ENCODE results near the gene SLC25A11.

The SLC25A11 gene

DNA sequence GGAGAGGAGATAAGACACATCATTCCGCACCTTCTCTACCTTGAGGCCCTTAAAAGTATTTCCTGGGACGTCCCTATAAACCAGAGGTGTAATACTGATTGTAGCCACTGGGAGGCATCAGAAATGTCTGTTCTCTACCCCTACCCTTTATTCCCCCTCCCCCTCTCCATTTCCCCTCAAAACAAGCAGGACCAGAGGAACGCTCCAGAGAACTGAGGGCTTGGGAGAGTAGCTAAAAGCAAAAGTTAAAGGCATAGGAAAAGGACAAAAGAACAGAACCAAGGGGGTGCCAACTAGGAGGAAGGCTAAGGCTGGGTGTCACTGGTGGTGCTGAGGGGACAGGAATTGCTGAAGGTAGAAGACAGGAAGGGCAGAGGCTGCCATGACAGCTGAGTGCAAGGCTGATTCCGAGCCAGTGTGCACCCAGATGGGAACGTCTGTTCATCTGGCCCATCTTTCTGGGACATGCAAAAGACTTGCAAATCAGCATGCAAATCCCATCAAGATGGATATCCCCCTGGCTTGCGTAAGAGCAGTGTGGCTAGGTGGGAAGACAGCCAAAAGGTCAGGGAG is 40.9 kb upstream of the SLC25A11 start:
- H3K9me3 ChIP-seq = no peaks in the 10 kb centered on the region
- H3K36me3 ChIP-seq = peaks cover 72% of the 10 kb centered on the region
- peak overlapping the region in 1 of 2 experiments; percentile 3 for H3K4me3 ChIP-seq (ENCODE audit: low read depth in 1 of 2, low read length in 1 of 2)
- H3K27me3 ChIP-seq = no peaks in the 10 kb centered on the region
- peaks cover 39 to 44% of the 10 kb centered on the region in 2 experiments for H3K4me1 ChIP-seq (ENCODE audit: control insufficient read depth in 1 of 2, insufficient read depth in 1 of 2, low read depth in 1 of 2, low read length in 1 of 2)
- peak; percentile 79 for TF ChIP-seq CTCF (IDR thresholded peaks at IDR 0.05)
- H3K27ac ChIP-seq = peak overlapping the region; percentile 96

GRCh38 chr17:4978726-4979125 is 38.9 kb upstream of the SLC25A11 start:
- TF ChIP-seq CTCF (IDR thresholded peaks at IDR 0.05) = peak; percentile 7
- H3K27ac ChIP-seq = peak overlapping the region; percentile 96
- H3K9me3 ChIP-seq = no peaks in the 10 kb centered on the region
- peak overlapping the region; percentile 47 to 49 for H3K4me3 ChIP-seq (ENCODE audit: low read depth in 1 of 2, low read length in 1 of 2)
- H3K4me1 ChIP-seq (ENCODE audit: control insufficient read depth in 1 of 2, insufficient read depth in 1 of 2, low read depth in 1 of 2, low read length in 1 of 2) = peaks cover 46% of the 10 kb centered on the region in 2 experiments
- H3K36me3 ChIP-seq = peaks cover 73% of the 10 kb centered on the region
- H3K27me3 ChIP-seq = no peaks in the 10 kb centered on the region

GRCh38 chr17:4974115-4974670 is 34.3 kb upstream of the SLC25A11 start:
- Histone ChIP-seq H3K4me3 (ENCODE audit: low read depth in 1 of 2, low read length in 1 of 2) (peak overlapping the region in 1 of 2 experiments; percentile 47), H3K36me3 (peaks cover 82% of the 10 kb centered on the region), H3K4me1 (ENCODE audit: control insufficient read depth in 1 of 2, insufficient read depth in 1 of 2, low read depth in 1 of 2, low read length in 1 of 2) (peaks cover 40 to 43% of the 10 kb centered on the region in 2 experiments), H3K27ac (peak overlapping the region; percentile 81), H3K27me3 (no peaks in the 10 kb centered on the region), H3K9me3 (no peaks in the 10 kb centered on the region)
- TF ChIP-seq CTCF (IDR thresholded peaks at IDR 0.05) = no peak

GRCh38 chr17:4973256-4974114 is 33.6 kb upstream of the SLC25A11 start:
- no peak for TF ChIP-seq CTCF (IDR thresholded peaks at IDR 0.05)
- no peaks in the 10 kb centered on the region for H3K9me3 ChIP-seq
- H3K27ac ChIP-seq = peak overlapping the region; percentile 81
- H3K36me3 ChIP-seq = peaks cover 89% of the 10 kb centered on the region
- peak overlapping the region in 1 of 2 experiments; percentile 47 for H3K4me3 ChIP-seq (ENCODE audit: low read depth in 1 of 2, low read length in 1 of 2)
- H3K4me1 ChIP-seq (ENCODE audit: control insufficient read depth in 1 of 2, insufficient read depth in 1 of 2, low read depth in 1 of 2, low read length in 1 of 2) = peaks cover 40 to 43% of the 10 kb centered on the region in 2 experiments
- no peaks in the 10 kb centered on the region for H3K27me3 ChIP-seq

DNA sequence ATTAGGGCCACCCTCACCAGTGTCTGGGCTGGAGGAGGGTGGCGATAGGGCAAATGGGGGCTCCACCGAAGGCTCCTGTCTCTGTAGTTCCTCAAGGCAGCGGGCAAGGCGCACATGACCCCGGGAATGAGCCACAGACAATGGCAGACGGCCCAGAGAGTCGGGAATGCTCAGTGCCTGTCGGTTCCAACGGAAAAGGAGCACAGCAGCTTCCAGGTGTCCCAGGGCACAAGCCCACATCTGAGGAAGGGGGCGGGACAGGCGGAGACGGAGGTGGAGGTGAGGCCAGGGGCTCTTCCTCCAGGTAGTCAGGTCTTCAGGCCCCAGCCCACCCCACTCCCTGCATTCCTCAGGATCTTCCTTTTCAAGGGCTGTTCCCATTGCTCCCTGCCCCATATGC is 32.9 kb upstream of the SLC25A11 start:
- Histone ChIP-seq H3K9me3 (no peaks in the 10 kb centered on the region), H3K4me3 (ENCODE audit: low read depth in 1 of 2, low read length in 1 of 2) (peak overlapping the region in 1 of 2 experiments; percentile 47), H3K4me1 (ENCODE audit: control insufficient read depth in 1 of 2, insufficient read depth in 1 of 2, low read depth in 1 of 2, low read length in 1 of 2) (peaks cover 40 to 43% of the 10 kb centered on the region in 2 experiments), H3K27me3 (no peaks in the 10 kb centered on the region), H3K36me3 (peaks cover 84% of the 10 kb centered on the region), H3K27ac (peak overlapping the region; percentile 81)
- TF ChIP-seq CTCF (IDR thresholded peaks at IDR 0.05) = no peak

Data from neutrophil (primary cell).